Measurements from ENCODE around the gene RCE1.

Gene RCE1

GRCh38 chr11:66845143-66845875 lies 2.1 kb downstream of the RCE1 start:
- DNase-seq, result no peak

- no peak for DNase-seq
These were observed 2.6 kb downstream of the RCE1 start for GRCh38 chr11:66845876-66846212.

GRCh38 chr11:66846671-66847091 lies 3.4 kb downstream of the RCE1 start:
- no peak for DNase-seq

- DNase-seq, result no peak
These were observed 4.4 kb downstream of the RCE1 start for GRCh38 chr11:66847461-66848232.

- DNase-seq, result no peak
These were observed 5.6 kb downstream of the RCE1 start for GRCh38 chr11:66848671-66849500.

- DNase-seq, result no peak
These were observed 6.4 kb downstream of the RCE1 start for GRCh38 chr11:66849501-66850234.

- no peak for DNase-seq
These were observed 7.0 kb downstream of the RCE1 start for GRCh38 chr11:66850235-66850587.

- DNase-seq, result no peak
These were observed 7.5 kb downstream of the RCE1 start for GRCh38 chr11:66850588-66851238.

- no peak for DNase-seq
These were observed 8.0 kb downstream of the RCE1 start for GRCh38 chr11:66851239-66851596.

GRCh38 chr11:66851698-66852465 lies 8.6 kb downstream of the RCE1 start:
- DNase-seq, result no peak

GRCh38 chr11:66852466-66853241 lies 9.4 kb downstream of the RCE1 start:
- no peak for DNase-seq

- DNase-seq, result no peak
These were observed 10.3 kb downstream of the RCE1 start for GRCh38 chr11:66853242-66854229.

- no peak for DNase-seq
These were observed 11.0 kb downstream of the RCE1 start for GRCh38 chr11:66854231-66854661.

GRCh38 chr11:66854729-66855211 lies 11.5 kb downstream of the RCE1 start:
- DNase-seq, result no peak

GRCh38 chr11:66855574-66856495 lies 12.6 kb downstream of the RCE1 start:
- peak; percentile 81 for DNase-seq

GRCh38 chr11:66856496-66857233 lies 13.4 kb downstream of the RCE1 start, which contains the start of gene LRFN4:
Gene LRFN4 (plus strand): TSS chr11:66857064. CDS start chr11:66857745, 681 bp downstream.
- DNase-seq, result no peak

GRCh38 chr11:66857234-66857926 lies 14.1 kb downstream of the RCE1 start:
- no peak for DNase-seq

Measured in SHP77 treated with DMSO at 0.1 percent for 48 hours (cell line).